GM12878 (cell line): ENCODE results near the gene KDM3B. TPM values are rescaled to one million over a fixed set of nuclear protein-coding genes. Genes with fewer than 3 reads are reported as not detected.

Experiments used
- CREB1 ChIP-seq: IDR thresholded peaks from 2 replicates; pipeline ENCODE4 v1.6.1; 2012; ENCODE audit warnings: low read depth, mild to moderate bottlenecking, inconsistent platforms
- CREM ChIP-seq: IDR thresholded peaks from 2 replicates; pipeline ENCODE4 v1.6.1; 2014; ENCODE audit warnings: antibody characterized with exemption, low read depth
- ESRRA ChIP-seq: IDR thresholded peaks from 2 replicates; pipeline ENCODE4 v1.6.1; 2012; ENCODE audit warnings: mild to moderate bottlenecking, low read length, improper control_type of control experiment
- IRF4 ChIP-seq: IDR thresholded peaks from 2 replicates; pipeline ENCODE4 v1.6.1; 2011; ENCODE audit warnings: low read depth, low read length
- MEF2A ChIP-seq: IDR thresholded peaks from 2 replicates; pipeline ENCODE4 v1.6.1; 2011; ENCODE audit warnings: low read depth, mild to moderate bottlenecking, low read length, moderate library complexity; ENCODE audit not compliant: insufficient read depth
- MXI1 ChIP-seq: fragments of 150-350 bp; IDR thresholded peaks from 2 replicates; pipeline ENCODE4 v1.6.1; 2011; ENCODE audit warnings: low read depth, mild to moderate bottlenecking, inconsistent platforms, low read length, improper control_type of control experiment
- NBN ChIP-seq: fragments of 450-650 bp; IDR thresholded peaks from 2 replicates; pipeline ENCODE4 v1.6.1; 2016
- PAX8 ChIP-seq: fragments of 450-650 bp; IDR thresholded peaks from 2 replicates; pipeline ENCODE4 v1.6.1; 2017; ENCODE audit warnings: mild to moderate bottlenecking, moderate library complexity
- PML ChIP-seq: IDR thresholded peaks from 2 replicates; pipeline ENCODE4 v1.6.1; 2012; ENCODE audit warnings: low read length, inconsistent platforms
- RAD51 ChIP-seq: fragments of 450-650 bp; IDR thresholded peaks from 2 replicates; pipeline ENCODE4 v1.6.1; 2016; ENCODE audit warnings: moderate library complexity, mild to moderate bottlenecking, inconsistent platforms
- RCOR1 ChIP-seq: conservative IDR thresholded peaks from 2 replicates; pipeline ENCODE4 v1.6.1; 2012; ENCODE audit warnings: low read depth, low read length, improper control_type of control experiment
- TCF12 ChIP-seq: IDR thresholded peaks from 2 replicates; pipeline ENCODE4 v1.6.1; 2011; ENCODE audit warnings: low read depth, mild to moderate bottlenecking, low read length
- polyA plus RNA-seq, 11 experiments: library from polyadenylated mRNA; depleted of rRNA in 4 of 11; unstranded in 6 of 11; stranded (reverse) in 5 of 11; fragments of >200 nt; fragmentation: Nextera tagmentation in 4 of 11; fragmentation: Illumina TruSeq in 1 of 11; extraction: Ambion mirVana in 4 of 11; extraction: Trizol in 1 of 11; gene quantifications; 1 replicate in 1 of 11; 2 replicates in 10 of 11; pipeline versions ENCODE4 v1.2.1 to v1.2.3, GENCODE V29; 2011 to 2016; ENCODE audit warnings: inconsistent platforms in 2 of 11, missing spikeins in 2 of 11, low read depth in 1 of 11
- total RNA-seq, 4 experiments: library from RNA; depleted of rRNA in 3 of 4; stranded (reverse); fragments of >200 nt in 3 of 4; fragmentation: Illumina TruSeq in 1 of 4; extraction: Trizol in 1 of 4; gene quantifications; 2 replicates each; pipeline versions ENCODE4 v1.2.1 to v1.2.3, GENCODE V29; 2013 to 2021
- TF ChIP-seq, protein P1 (sequence below): IDR thresholded peaks from 2 replicates; pipeline ENCODE4 v1.6.1; 2012; ENCODE audit warnings: mild to moderate bottlenecking, low read depth, low read length
- TF ChIP-seq, protein P2 (sequence below): fragments of 450-650 bp; IDR thresholded peaks from 2 replicates; pipeline ENCODE4 v1.6.1; 2018; ENCODE audit warnings: mild to moderate bottlenecking, low read depth, moderate library complexity; ENCODE audit not compliant: partially characterized antibody
- TF ChIP-seq, protein P3 (sequence below): IDR thresholded peaks from 2 replicates; pipeline ENCODE4 v1.6.1; 2011; ENCODE audit warnings: low read depth, mild to moderate bottlenecking, low read length, moderate library complexity, borderline replicate concordance; ENCODE audit errors: extremely low read depth
- TF ChIP-seq, protein P4 (sequence below): fragments of 450-650 bp; IDR thresholded peaks from 2 replicates; pipeline ENCODE4 v1.6.1; 2017; ENCODE audit warnings: borderline replicate concordance

The KDM3B gene
- total and polyA plus RNA-seq, 10 of the 15 experiments (the other 5 are each of a cell fraction or from before 2014, with no cell fraction given) = 8.5 to 45.7 (median 29.0) TPM

DNA sequence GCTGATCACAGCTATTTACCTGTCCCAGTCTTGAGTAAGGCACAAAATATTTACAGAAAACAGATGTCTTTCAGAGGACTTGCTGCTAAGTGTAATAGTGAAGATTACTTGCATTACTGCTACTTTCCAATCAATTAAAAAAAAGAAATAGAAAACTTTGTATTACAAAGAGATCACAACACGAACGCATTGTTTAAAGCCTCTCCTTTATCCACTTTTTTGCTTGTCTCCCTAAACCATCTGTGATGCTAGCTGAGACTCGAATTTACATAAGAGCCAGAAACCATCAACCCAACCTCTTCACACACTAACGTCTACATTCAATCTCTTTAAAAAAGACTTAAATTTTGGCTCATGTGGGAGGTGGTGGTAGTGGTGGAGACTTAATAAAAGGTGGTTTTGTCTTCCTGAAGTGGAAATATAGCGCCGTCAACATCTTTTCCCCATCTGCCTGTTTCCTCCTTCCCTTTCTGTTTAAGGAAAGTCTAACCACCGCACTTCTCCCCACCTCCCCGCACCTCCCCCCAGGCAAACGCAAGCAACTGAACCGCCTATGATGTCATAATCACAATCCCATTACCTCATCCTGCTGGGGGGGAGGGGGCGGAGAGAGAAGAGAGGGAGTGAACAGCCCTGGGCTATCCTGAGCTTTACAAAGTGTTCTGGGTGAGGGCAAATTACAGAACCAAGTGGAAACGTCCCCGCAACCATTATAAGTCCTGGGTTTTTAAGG lies 15.4 kb upstream of the KDM3B start (continued):
- TF ChIP-seq RCOR1 (no peak; the same call in 1 of the 2 replicates), RAD51 (peak; percentile 40; the same call in 1 of the 2 replicates), MEF2A (no peak), ESRRA (0 out of 2 replicates have a peak, but pooled peaks have one; percentile 64), TCF12 (no peak), NBN (peak; percentile 81), CREM (peak; percentile 99), IRF4 (peak; percentile 52), CREB1 (peak; percentile 100), PAX8 (no peak), MXI1 (peak; percentile 43; the same call in 1 of the 2 replicates), PML (no peak)
- TF ChIP-seq, protein P1, sequence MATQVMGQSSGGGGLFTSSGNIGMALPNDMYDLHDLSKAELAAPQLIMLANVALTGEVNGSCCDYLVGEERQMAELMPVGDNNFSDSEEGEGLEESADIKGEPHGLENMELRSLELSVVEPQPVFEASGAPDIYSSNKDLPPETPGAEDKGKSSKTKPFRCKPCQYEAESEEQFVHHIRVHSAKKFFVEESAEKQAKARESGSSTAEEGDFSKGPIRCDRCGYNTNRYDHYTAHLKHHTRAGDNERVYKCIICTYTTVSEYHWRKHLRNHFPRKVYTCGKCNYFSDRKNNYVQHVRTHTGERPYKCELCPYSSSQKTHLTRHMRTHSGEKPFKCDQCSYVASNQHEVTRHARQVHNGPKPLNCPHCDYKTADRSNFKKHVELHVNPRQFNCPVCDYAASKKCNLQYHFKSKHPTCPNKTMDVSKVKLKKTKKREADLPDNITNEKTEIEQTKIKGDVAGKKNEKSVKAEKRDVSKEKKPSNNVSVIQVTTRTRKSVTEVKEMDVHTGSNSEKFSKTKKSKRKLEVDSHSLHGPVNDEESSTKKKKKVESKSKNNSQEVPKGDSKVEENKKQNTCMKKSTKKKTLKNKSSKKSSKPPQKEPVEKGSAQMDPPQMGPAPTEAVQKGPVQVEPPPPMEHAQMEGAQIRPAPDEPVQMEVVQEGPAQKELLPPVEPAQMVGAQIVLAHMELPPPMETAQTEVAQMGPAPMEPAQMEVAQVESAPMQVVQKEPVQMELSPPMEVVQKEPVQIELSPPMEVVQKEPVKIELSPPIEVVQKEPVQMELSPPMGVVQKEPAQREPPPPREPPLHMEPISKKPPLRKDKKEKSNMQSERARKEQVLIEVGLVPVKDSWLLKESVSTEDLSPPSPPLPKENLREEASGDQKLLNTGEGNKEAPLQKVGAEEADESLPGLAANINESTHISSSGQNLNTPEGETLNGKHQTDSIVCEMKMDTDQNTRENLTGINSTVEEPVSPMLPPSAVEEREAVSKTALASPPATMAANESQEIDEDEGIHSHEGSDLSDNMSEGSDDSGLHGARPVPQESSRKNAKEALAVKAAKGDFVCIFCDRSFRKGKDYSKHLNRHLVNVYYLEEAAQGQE = no peak
- TF ChIP-seq, protein P2, sequence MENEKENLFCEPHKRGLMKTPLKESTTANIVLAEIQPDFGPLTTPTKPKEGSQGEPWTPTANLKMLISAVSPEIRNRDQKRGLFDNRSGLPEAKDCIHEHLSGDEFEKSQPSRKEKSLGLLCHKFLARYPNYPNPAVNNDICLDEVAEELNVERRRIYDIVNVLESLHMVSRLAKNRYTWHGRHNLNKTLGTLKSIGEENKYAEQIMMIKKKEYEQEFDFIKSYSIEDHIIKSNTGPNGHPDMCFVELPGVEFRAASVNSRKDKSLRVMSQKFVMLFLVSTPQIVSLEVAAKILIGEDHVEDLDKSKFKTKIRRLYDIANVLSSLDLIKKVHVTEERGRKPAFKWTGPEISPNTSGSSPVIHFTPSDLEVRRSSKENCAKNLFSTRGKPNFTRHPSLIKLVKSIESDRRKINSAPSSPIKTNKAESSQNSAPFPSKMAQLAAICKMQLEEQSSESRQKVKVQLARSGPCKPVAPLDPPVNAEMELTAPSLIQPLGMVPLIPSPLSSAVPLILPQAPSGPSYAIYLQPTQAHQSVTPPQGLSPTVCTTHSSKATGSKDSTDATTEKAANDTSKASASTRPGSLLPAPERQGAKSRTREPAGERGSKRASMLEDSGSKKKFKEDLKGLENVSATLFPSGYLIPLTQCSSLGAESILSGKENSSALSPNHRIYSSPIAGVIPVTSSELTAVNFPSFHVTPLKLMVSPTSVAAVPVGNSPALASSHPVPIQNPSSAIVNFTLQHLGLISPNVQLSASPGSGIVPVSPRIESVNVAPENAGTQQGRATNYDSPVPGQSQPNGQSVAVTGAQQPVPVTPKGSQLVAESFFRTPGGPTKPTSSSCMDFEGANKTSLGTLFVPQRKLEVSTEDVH = peak; percentile 85
- TF ChIP-seq, protein P3, sequence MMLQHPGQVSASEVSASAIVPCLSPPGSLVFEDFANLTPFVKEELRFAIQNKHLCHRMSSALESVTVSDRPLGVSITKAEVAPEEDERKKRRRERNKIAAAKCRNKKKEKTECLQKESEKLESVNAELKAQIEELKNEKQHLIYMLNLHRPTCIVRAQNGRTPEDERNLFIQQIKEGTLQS = no peak
- TF ChIP-seq, protein P4, sequence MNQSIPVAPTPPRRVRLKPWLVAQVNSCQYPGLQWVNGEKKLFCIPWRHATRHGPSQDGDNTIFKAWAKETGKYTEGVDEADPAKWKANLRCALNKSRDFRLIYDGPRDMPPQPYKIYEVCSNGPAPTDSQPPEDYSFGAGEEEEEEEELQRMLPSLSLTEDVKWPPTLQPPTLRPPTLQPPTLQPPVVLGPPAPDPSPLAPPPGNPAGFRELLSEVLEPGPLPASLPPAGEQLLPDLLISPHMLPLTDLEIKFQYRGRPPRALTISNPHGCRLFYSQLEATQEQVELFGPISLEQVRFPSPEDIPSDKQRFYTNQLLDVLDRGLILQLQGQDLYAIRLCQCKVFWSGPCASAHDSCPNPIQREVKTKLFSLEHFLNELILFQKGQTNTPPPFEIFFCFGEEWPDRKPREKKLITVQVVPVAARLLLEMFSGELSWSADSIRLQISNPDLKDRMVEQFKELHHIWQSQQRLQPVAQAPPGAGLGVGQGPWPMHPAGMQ = peak; percentile 37; the same call in 1 of the 2 replicates
- TF ChIP-seq, all 136 proteins: peak for 20
